GM18519 (cell line): ENCODE measurements around the gene REM2.

Source experiments
- ATAC-seq: cut with Tn5 transposase; IDR thresholded peaks from one replicate; pipeline ENCODE4 v1.9.1; 2021; ENCODE audit warnings: mild to moderate bottlenecking, moderate library complexity; ENCODE audit not compliant: unreplicated experiment, low FRiP score

The REM2 gene

DNA sequence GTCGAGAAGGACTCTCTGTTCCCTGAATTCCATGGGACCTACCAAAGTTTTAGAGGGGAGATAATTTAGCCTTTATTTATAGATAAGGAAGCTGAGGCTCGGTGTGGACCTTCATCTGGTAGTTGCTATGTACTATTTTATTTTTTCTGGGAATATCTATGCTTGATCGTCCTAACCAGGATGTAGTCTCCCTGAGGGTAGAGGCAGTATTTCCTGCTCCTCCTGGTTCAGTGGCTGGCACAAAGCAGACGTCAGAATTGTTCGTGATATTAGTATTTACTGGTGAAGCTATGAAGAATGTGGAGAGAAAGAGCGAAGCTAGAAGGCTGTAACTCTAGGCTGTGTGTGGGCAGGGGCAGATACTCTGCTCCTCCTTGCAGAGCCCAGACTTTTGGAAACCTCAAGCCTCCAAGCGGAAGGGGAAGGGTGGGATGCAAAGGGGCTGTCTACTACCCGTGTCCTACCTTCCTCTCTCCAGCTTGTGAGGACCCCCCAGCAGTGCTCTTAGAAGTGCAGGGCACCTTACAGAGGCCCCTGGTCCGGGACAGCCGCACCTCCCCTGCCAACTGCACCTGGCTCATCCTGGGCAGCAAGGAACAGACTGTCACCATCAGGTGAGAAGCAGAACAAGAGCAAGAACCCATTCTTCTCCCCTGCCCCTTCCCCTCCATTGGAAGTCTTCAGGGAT lies 10.0 kb upstream of the REM2 start:
- ATAC-seq, result no peak

DNA sequence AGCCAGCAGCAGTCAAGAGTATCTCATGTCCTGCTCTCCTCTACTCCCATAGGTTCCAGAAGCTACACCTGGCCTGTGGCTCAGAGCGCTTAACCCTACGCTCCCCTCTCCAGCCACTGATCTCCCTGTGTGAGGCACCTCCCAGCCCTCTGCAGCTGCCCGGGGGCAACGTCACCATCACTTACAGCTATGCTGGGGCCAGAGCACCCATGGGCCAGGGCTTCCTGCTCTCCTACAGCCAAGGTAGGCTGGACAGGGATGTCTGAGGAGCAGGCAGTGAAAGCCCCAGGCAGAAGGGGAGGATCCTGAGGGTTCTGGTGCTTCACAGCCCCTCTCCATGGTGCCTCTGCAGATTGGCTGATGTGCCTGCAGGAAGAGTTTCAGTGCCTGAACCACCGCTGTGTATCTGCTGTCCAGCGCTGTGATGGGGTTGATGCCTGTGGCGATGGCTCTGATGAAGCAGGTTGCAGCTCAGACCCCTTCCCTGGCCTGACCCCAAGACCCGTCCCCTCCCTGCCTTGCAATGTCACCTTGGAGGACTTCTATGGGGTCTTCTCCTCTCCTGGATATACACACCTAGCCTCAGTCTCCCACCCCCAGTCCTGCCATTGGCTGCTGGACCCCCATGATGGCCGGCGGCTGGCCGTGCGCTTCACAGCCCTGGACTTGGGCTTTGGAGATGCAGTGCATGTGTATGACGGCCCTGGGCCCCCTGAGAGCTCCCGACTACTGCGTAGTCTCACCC lies 7.8 kb upstream of the REM2 start:
- ATAC-seq, result no peak

DNA sequence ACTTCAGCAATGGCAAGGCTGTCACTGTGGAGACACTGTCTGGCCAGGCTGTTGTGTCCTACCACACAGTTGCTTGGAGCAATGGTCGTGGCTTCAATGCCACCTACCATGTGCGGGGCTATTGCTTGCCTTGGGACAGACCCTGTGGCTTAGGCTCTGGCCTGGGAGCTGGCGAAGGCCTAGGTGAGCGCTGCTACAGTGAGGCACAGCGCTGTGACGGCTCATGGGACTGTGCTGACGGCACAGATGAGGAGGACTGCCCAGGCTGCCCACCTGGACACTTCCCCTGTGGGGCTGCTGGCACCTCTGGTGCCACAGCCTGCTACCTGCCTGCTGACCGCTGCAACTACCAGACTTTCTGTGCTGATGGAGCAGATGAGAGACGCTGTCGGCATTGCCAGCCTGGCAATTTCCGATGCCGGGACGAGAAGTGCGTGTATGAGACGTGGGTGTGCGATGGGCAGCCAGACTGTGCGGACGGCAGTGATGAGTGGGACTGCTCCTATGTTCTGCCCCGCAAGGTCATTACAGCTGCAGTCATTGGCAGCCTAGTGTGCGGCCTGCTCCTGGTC lies 7.2 kb upstream of the REM2 start:
- ATAC-seq, result no peak

DNA sequence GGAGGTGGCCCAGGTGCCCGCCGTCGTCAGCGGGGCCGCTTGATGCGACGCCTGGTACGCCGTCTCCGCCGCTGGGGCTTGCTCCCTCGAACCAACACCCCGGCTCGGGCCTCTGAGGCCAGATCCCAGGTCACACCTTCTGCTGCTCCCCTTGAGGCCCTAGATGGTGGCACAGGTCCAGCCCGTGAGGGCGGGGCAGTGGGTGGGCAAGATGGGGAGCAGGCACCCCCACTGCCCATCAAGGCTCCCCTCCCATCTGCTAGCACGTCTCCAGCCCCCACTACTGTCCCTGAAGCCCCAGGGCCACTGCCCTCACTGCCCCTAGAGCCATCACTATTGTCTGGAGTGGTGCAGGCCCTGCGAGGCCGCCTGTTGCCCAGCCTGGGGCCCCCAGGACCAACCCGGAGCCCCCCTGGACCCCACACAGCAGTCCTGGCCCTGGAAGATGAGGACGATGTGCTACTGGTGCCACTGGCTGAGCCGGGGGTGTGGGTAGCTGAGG lies 6.0 kb upstream of the REM2 start:
- no peak for ATAC-seq

DNA sequence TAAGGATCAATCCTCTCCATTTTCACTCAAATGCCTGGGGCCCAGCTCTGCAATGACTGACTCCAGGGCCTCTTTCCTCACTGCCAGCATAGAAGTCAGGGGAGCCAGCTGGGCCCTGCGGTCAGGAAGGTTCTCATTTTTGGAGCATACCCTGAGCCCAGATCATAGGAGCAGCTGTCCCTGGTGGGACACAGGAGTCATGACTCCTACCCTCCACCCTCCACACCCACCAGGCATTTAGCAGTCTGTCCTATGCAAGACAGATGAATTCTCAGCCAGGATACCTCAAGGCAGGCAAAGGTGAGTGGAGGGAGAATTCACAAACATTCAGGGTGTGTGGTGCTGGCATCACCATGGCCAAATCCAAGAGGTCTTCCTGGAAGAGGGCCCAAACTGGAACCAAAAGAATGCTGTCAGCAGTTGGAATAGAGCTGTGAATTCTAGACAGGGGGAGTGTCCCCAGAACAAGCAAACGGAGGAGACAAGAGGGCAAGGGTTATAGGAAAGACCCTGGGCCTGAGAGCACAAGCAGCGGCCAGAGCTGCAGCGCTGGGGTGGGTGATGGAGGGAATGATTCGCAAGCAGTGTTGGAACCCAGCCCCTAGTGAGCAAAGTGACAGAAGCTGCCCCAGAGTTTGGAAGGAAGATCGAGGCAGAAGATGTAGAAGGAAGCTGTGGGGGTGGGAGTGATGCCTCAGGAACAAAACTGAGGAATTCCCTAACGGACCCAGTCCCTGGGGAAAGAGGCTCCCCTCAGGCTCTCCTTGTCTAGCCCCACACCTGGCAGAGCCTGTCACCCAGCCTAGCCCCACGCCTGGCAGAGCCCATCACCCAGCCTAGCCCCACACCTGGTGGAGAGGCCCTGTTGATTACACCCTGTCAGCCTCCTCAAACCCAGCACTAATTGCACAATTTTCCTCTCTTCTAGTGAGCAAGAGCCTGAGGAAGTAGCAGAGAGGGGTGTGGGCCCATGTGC lies 4.5 kb upstream of the REM2 start:
- no peak for ATAC-seq

DNA sequence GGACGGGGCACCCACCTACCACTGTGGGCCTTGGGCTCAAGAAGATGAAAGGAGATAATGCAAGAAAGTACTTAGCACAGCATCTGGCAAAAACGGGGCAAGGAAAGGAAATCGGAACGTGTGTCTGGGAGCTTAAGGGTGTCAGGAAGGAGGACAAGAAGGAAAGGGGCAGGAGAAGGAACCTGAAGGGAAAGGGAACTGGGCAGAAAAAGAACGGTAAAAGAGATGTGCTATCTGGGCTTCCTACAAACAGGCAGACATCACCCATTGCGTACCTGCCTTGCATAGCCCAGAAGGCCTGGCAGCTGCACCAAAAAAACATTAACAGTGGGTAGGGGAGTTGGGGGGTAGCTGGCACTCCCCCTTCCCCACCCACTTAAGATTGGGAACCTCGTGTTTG lies 958 bp upstream of the REM2 start:
- no peak for ATAC-seq

DNA sequence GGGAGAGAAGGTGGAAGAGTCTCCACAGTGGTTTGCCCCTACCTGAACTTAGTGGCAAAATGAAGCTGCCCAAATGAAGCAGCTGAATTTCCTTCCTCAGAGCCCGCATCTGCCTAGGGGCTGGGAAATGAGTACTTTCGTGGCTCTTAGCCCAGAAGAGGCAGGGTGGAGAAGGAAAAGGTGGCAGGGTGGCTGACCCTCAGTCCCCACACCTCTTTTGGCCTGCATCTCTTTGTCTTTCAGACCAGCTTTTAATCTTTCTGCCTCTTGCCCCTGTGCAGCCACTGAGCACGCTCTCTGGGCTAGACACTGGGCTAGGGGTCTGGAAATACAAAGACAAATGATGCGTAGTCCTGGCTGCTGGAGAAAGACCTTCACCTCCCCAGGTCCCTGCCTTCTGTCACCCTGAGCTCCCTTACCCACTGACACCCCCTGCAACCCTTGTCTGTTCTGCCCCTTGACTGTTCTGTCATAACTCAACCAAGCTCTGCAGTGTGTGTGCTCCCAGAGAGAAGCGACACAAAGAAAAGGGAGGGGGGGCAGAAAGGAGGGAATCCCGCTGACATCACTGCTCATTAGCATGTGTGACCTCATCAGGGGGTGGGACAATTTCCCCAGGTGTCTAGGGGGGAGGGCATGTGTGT lies 371 bp upstream of the REM2 start:
- no peak for ATAC-seq

DNA sequence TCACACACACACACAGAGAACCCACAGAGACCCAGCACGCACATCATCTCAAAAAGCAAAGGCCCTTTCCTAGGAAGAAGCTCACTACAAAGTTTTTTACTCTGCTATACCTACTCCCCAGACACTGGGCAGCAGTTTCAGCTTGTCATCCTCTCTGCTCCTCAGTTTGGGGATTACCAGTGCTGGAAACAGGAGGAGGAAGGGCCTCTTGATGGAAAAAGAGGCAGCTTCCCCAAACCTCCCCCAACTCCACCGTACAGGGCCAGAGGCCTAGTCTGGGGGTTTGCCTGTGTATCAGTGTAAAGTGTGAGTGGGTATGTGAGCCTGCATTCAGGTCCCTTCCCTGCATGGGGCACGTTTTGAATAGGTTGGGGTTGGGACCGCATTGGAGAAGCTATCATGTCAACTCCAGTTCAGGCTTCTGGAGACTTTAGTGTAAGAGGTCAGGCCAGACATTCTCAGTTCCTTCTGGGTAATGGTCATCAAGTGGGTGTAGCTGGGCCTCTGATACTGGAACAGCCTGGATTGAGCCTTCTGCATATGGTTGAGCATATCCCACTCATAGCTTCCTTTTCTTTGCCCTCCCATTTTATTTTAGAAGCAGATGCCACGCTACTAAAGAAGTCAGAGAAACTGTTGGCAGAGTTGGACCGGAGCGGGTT lies 1.2 kb downstream of the REM2 start:
- no peak for ATAC-seq

DNA sequence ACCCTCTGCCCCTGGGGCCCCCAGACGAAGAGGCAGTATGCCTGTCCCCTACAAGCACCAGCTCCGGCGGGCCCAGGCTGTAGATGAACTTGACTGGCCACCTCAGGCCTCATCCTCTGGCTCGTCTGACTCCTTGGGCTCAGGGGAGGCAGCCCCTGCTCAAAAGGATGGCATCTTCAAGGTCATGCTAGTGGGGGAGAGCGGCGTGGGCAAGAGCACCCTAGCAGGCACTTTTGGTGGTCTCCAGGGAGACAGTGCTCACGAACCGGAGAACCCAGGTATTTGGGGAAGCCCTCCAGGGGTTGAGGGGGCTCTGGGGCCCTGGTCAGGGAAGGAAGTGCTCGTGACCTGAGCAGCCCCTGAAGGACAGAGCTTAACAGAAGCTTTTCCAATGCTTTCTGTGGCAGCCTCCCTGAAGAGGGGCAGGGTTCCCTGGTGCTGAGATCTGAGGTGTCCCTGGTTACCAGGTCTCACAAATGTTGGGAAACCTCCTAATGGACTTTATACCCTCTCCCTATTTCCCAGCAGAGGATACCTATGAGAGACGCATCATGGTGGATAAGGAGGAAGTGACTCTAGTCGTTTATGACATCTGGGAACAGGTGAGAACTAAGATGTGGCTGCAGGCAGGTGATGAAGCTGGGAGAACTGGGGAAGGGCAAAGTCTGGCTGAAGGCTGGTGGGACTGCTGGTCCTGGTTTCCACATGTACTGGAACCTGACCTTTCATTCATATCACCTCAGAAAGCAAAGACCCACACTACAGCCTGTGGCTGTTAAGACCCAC lies 1.9 kb downstream of the REM2 start:
- no peak for ATAC-seq

DNA sequence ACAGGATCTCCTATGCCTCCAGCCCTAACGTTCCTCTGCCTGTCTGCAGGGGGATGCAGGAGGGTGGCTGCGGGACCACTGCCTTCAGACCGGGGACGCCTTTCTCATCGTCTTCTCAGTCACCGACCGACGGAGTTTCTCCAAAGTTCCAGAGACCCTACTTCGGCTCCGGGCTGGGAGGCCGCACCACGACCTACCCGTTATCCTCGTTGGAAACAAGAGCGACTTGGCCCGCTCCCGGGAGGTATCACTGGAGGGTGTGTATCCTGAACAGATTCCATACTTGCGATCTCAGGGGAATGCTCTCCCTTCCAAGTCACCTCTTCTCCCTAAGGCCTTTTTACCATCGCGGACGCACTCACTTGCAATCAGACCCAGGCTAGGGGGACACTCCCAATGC lies 3.0 kb downstream of the REM2 start:
- no peak for ATAC-seq

DNA sequence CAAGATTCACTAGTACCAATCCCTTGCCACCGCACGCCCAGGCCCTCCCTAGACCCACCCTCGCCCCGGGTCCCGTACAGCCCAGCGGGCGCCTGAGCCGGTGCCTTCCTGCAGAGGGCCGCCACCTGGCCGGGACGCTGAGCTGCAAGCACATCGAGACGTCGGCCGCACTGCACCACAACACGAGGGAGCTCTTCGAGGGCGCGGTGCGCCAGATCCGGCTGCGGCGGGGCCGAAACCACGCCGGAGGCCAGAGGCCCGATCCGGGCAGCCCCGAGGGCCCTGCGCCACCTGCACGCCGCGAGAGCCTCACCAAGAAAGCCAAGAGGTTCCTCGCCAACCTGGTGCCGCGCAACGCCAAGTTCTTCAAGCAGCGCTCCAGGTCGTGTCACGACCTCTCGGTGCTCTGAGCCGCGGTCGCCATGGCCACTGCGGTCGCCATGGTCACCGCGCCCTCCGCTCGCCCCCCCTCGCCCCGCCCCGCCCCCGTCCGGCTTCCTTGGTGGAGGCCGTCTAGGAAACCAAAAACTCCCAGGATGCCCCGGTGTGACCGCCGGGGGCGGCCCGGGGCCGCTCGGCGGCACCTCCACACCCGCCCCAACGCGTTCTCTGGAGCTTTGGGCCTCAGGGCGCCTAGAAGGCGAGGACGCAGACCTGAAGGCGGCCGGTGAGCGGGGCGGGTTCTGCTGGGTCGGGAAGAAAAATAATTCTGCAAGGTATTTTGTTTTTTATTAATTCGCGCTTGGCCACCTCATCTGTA lies 3.7 kb downstream of the REM2 start:
- no peak for ATAC-seq

DNA sequence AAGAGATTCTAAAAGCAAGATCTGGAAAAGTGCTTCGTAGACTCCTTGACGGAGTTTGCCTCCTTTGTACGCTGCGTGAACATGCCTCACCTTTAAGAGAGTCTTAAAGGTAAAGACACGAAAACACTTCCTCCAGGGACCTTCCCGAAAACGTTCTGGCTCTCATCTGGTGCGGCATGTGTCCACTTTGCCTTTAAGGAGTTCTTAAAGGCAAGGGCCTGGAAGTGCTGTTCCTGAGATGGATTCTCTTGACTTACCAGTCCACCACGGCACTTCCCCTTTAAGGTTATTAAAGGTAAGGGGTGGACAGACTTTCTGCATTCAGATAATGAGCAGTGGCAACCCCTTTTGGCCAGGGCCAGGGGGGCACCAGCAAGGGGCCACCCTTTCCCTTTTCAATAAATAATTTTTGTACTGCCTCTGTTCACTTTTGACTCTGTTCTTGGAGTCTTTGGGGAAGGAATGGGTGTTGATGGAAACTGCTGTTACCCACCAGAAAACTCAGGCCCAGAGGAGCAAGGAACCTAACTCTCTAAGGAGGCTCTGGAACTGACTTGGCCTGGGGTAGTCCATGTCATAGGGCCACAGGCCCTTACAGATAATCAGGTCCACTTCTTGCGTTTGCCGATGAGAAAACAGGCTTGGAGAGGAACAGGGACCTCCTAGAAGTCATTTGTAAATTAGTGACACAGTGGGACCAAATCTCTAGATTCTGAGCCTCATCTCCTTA lies 4.4 kb downstream of the REM2 start:
- ATAC-seq, result no peak

DNA sequence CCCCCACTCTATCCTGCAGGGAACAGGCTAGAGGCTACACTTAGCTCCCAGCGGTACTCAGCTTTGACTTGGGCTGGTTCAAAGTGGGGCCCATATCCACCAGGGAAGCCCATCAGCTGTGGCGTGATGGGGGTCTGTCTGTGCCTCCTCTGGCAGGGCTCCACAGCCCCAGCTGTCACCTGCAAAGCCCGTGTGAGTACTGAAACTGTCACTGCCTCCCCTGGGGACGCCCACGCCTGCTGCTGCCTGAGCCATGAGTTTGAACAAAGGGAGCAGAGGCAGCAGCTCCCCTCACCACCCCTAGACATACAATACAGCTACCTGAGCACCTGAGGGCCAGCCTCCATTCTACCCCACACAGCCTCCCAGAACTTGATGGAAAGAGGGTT lies 5.0 kb downstream of the REM2 start:
- ATAC-seq, result no peak

DNA sequence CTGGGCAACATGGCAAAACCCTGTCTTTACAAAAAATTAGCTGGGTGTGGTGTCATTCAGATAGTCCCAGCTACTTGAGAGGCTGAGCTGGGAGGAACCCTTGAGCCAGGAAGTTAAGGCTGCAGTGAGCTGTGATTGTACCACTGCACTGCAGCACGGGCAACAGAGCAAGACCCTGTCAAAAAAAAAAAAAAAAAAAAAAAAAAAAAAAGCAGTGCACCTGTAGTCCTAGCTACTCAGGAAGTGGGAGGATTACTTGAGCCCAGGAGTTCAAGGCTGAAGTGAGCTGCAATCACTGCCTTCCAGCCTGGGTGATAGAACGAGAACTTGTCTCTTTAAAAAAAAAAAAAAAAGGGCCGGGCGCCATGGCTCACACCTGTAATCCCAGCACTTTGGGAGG lies 5.6 kb downstream of the REM2 start:
- no peak for ATAC-seq

DNA sequence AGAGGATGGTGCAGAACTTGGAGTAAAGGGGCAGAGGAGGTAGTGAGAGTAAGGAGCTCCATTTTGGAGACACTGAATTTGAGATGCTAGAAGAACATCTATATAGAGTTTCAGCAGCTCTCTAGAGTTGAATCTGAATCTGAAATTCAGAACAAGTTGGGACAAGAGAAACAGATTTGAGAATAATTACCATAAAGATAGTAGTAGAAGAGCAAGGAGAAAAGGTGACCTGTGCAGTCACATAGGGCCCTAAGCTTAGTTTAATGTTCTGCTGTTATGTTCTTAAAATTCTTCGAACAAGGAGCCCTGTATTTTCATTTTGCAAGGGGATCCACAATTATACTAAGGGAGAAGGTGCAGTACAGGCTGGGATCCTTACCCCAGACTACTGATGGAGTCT lies 7.4 kb downstream of the REM2 start:
- ATAC-seq, result no peak

DNA sequence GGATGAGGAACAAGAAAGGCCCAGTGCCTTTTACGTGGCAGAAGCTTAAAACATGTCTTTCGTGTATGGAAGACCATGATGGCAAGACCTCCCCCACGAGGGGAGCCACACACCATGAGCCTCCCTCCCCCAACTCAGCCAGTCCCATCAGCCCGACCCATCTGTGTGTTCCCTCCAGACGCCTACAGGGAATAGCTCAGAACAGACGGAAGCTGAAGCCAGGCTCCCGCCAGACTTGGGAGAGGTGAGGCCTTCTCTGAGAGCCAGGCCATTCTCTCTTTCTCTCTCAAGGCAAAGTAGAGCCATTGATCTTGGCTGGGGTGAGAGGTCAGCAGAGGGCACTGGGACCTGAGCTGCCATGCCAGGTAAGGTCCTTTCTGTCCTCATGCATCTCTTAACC lies 9.5 kb downstream of the REM2 start:
- ATAC-seq, result no peak

DNA sequence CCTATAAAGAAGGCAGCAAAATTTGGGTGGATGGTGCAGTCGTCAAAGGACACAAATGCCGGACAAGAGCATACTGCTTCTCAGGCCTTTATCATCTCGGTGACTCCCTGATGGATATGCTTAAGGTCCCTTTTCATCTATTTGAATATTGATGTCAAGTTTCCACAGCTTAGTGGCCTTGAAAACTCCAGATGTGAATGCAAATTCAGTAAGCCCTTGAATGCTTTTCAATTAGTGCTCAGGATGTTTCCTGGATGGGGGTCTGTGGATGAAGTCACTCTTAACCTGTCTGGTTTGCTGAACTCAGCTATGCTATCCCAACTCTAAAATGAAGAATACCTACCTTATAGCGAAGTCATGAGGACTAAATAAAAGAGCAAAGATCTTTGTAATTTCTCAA lies 10.7 kb downstream of the REM2 start:
- ATAC-seq, result no peak

DNA sequence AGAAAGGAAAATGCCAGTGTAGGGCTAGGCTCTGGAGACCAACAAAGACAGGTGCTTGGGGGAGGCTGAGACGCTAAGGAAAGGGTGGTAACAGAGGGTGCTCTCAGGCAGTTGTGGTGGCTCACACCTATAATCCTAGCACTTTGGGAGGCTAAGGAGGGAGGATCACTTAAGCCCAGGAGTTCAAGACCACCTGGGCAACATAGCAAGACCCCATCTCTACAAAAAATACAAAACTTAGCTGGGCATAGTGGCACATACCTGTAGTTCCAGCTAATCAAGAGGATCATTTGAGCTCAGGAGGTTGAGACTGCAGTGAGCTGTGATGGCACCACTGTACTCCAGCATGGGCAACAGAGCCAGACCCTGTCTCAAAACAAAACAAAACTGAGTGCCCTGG lies 12.4 kb downstream of the REM2 start:
- ATAC-seq, result no peak
